GM12878 (cell line): ENCODE results near the gene RASD1.

Experiments used
- CEBPB ChIP-seq, 2 experiments: fragments of 150-350 bp in 1 of 2; IDR thresholded peaks; 2 replicates each; pipeline ENCODE4 v1.6.1; 2012 to 2014; ENCODE audit warnings: low read depth in 2 of 2, low read length in 2 of 2, borderline replicate concordance in 1 of 2, inconsistent platforms in 1 of 2
- CTCF ChIP-seq, 3 experiments: IDR thresholded peaks in 2 of 3; conservative IDR thresholded peaks in 1 of 3; 2 replicates each; pipeline ENCODE4 v1.5.1; 2011; ENCODE audit warnings: low read depth in 3 of 3, low read length in 3 of 3, mild to moderate bottlenecking in 3 of 3, control low read depth in 2 of 3, moderate library complexity in 2 of 3, inconsistent platforms in 1 of 3, mixed read lengths in 1 of 3; ENCODE audit not compliant: control insufficient read depth in 2 of 3, insufficient read depth in 1 of 3; ENCODE audit errors: extremely low read depth in 1 of 3
- EP300 ChIP-seq, 2 experiments: fragments of 150-350 bp in 1 of 2; IDR thresholded peaks; 2 replicates each; pipeline ENCODE4 v1.6.1; 2011 to 2012; ENCODE audit warnings: low read depth in 2 of 2, low read length in 2 of 2, borderline replicate concordance in 1 of 2, improper control_type of control experiment in 1 of 2, inconsistent platforms in 1 of 2; ENCODE audit not compliant: control insufficient read depth in 1 of 2
- EZH2 ChIP-seq: IDR thresholded peaks from 2 replicates; pipeline ENCODE4 v1.6.1; 2012; ENCODE audit warnings: low read depth, mild to moderate bottlenecking, control low read depth, inconsistent platforms, low read length, borderline replicate concordance; ENCODE audit not compliant: control insufficient read depth
- POLR2A ChIP-seq: IDR thresholded peaks from 2 replicates; pipeline ENCODE4 v1.6.1; 2011; ENCODE audit warnings: low read depth, mild to moderate bottlenecking, low read length
- RAD21 ChIP-seq: IDR thresholded peaks from 2 replicates; pipeline ENCODE4 v1.6.1; 2011; ENCODE audit warnings: mild to moderate bottlenecking, low read depth, low read length, moderate library complexity; ENCODE audit not compliant: insufficient read depth
- SPI1 ChIP-seq: IDR thresholded peaks from 2 replicates; pipeline ENCODE4 v1.6.1; 2011; ENCODE audit warnings: low read depth, mild to moderate bottlenecking, low read length, moderate library complexity, borderline replicate concordance; ENCODE audit not compliant: insufficient read depth
- YY1 ChIP-seq: IDR thresholded peaks from 2 replicates; pipeline ENCODE4 v1.6.1; 2011; ENCODE audit warnings: low read depth, mild to moderate bottlenecking, low read length

- TF ChIP-seq SPI1 (no peak), CTCF (IDR thresholded peaks at IDR 0.05 in 2 of 3, conservative IDR thresholded peaks at IDR 0.05 in 1 of 3; ENCODE audit: control insufficient read depth in 2 of 3, extremely low read depth in 1 of 3, insufficient read depth in 1 of 3, low read depth in 3 of 3, low read length in 3 of 3) (no peak), RAD21 (no peak), POLR2A (no peak), EP300 (IDR thresholded peaks at IDR 0.05; ENCODE audit: borderline replicate concordance in 1 of 2, control insufficient read depth in 1 of 2, low read depth in 2 of 2, low read length in 2 of 2) (no peak), YY1 (no peak), CEBPB (IDR thresholded peaks at IDR 0.05; ENCODE audit: borderline replicate concordance in 1 of 2, low read depth in 2 of 2, low read length in 2 of 2) (no peak), EZH2 (no peak)
Observed at GRCh38 chr17:17509601-17510425, 13.6 kb upstream of the RASD1 start.
